ENCODE measurements around the gene CECR2.

GRCh38 chr22:17508110-17508509 is 138.8 kb downstream of the CECR2 start:
- TF ChIP-seq CTCF (IDR thresholded peaks at IDR 0.05; ENCODE audit: low read length) (no peak), EZH2 (optimal IDR thresholded peaks at IDR 0.05; ENCODE audit: low read depth, low read length) (no peak), EZH2phosphoT487 (IDR thresholded peaks at IDR 0.05; ENCODE audit: low read length) (no peak)
